BLaER1 (cell line): ENCODE data around the gene TTI1.

ENCODE experiments used
- H3K27ac ChIP-seq: shearing (Covaris generic); formaldehyde crosslinking; 2 replicates; pipeline ENCODE4 v1.8.1; 2022
- H3K27me3 ChIP-seq: shearing (Covaris generic); formaldehyde crosslinking; 2 replicates; pipeline ENCODE4 v1.8.1; 2022
- H3K36me3 ChIP-seq: shearing (Covaris generic); formaldehyde crosslinking; 2 replicates; pipeline ENCODE4 v1.8.1; 2022
- H3K4me1 ChIP-seq: shearing (Covaris generic); formaldehyde crosslinking; 2 replicates; pipeline ENCODE4 v1.8.1; 2022
- H3K4me2 ChIP-seq: shearing (Covaris generic); formaldehyde crosslinking; 2 replicates; pipeline ENCODE4 v1.8.1; 2022
- H3K4me3 ChIP-seq: shearing (Covaris generic); formaldehyde crosslinking; 2 replicates; pipeline ENCODE4 v1.8.1; 2022
- H3K9ac ChIP-seq: shearing (Covaris generic); formaldehyde crosslinking; 2 replicates; pipeline ENCODE4 v1.8.1; 2022
- H3K9me3 ChIP-seq: shearing (Covaris generic); formaldehyde crosslinking; 2 replicates; pipeline ENCODE4 v1.8.1; 2022
- H4K20me1 ChIP-seq: shearing (Covaris generic); formaldehyde crosslinking; 2 replicates; pipeline ENCODE4 v1.8.1; 2022
- Cebpa-rat ChIP-seq: shearing (Covaris generic); IDR thresholded peaks from 2 replicates; pipeline ENCODE4 v1.8.1; 2022

TTI1 gene

DNA sequence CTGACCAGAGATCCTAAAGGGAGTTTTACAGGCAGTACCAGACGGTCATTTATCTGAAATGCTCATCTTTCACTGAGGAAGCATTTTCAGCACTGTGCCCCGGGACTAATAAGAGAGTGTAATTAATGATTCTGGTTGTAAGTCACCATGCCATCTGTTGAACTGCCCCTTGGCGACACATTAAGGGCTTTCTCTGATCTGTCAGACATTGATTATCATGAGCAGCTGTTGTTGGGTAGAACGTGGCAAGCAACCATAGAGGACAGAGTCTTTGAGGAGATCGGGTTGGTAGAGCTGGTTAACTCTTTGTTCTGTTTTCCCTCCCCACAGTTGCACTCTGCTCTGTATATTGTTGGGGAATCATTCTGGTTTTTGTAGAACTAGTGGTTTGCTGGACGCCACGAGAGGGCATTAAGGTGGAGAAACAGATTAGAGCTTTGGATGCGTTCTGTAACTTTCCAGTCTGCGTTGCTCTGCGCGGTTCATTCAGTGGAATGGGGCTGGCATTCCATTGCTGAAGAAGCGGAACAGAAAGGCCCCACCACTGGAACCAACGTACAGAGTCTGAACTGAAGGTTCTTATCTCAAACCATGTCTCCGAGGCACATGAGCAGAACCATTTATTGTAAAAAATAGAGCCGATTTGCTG lies 34.6 kb upstream of the TTI1 start:
- no peak overlapping the region for H3K27ac ChIP-seq
- H3K4me1 ChIP-seq: peaks cover 7% of the 10 kb centered on the region
- peaks cover 14% of the 10 kb centered on the region for H3K9me3 ChIP-seq
- no peak for TF ChIP-seq Cebpa-rat
- H3K36me3 ChIP-seq: peaks cover 99% of the 10 kb centered on the region
- no peaks in the 10 kb centered on the region for H3K27me3 ChIP-seq
- no peak overlapping the region for H3K4me3 ChIP-seq
- H3K9ac ChIP-seq: no peak overlapping the region
- peaks cover 7% of the 10 kb centered on the region for H4K20me1 ChIP-seq
- no peak overlapping the region for H3K4me2 ChIP-seq

DNA sequence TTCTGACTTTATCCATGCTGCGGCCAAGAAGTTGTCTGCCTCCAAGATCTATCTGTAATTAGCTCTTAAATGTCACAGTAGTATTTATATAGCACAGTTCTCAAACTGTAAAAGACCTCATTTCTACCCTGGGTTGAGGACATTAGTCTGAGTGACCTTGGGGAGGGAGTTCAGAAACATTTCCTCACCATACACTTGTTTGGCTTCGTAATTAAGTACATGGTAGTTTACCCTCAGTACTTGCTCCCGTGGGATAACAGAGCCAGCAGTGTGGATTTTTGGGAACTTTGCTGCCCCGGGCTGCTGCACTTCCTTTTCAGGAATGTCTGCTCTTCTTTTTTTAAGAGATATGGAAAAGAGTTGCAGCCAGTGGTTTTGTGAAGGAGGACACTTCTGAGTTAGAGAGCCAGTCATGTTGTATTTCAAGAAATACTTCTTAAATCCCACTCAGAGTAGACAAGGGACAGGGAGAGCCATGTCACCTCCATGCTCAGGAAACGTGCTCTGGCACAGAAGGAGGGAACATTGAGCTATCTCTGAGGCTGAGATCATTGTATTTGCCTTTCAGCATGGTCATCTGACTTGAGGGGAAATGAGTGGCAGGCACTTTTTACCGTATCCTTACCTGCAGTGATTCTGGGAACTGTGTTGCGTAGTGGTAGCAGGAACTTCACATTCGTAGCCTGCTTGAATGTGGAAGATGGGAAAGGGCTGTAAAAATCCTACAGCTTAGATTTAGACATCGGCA lies 33.9 kb upstream of the TTI1 start:
- TF ChIP-seq Cebpa-rat: no peak
- Histone ChIP-seq H3K27ac (no peak overlapping the region), H3K9me3 (peaks cover 14% of the 10 kb centered on the region)

DNA sequence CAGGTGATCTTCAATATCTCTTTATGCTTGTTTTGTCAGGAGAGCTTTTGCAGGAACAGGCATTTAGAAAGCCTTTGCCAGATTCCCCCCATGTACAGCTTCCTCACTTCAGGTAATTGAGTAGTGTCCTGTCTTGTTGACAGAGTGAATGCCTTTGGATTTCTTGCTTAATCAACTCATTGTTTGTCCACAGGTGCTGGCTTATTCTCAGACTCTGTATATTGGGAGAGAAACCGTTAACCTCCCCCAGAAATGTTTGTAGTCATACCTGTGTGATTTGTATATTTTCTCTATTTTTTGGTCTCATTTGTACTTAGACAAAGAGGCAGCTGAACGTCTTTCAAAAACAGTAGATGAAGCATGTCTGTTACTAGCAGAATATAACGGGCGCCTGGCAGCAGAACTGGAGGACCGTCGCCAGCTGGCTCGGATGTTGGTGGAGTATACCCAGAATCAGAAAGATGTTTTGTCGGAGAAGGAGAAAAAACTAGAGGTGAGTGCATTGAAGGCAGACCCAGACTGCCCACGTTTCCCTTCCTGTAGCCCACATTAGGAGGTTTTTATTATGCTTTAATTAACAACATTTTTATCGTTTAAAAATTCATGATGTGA lies 32.6 kb upstream of the TTI1 start:
- Histone ChIP-seq H3K4me3 (no peak overlapping the region), H4K20me1 (no peaks in the 10 kb centered on the region; the same call in 1 of the 2 replicates), H3K9me3 (peaks cover 10% of the 10 kb centered on the region), H3K4me2 (no peak overlapping the region; the same call in 1 of the 2 replicates), H3K9ac (no peak overlapping the region), H3K27ac (no peak overlapping the region), H3K27me3 (no peaks in the 10 kb centered on the region), H3K36me3 (peaks cover 100% of the 10 kb centered on the region), H3K4me1 (peaks cover 7% of the 10 kb centered on the region)
- no peak for TF ChIP-seq Cebpa-rat

More for the DNA sequence above, 33.9 kb upstream of the TTI1 start:
- Histone ChIP-seq H3K4me3 (no peak overlapping the region), H3K9ac (no peak overlapping the region), H4K20me1 (peaks cover under 1% of the 10 kb centered on the region; the same call in 1 of the 2 replicates), H3K27me3 (no peaks in the 10 kb centered on the region), H3K36me3 (peaks cover 99% of the 10 kb centered on the region), H3K4me2 (no peak overlapping the region), H3K4me1 (peaks cover 7% of the 10 kb centered on the region)

DNA sequence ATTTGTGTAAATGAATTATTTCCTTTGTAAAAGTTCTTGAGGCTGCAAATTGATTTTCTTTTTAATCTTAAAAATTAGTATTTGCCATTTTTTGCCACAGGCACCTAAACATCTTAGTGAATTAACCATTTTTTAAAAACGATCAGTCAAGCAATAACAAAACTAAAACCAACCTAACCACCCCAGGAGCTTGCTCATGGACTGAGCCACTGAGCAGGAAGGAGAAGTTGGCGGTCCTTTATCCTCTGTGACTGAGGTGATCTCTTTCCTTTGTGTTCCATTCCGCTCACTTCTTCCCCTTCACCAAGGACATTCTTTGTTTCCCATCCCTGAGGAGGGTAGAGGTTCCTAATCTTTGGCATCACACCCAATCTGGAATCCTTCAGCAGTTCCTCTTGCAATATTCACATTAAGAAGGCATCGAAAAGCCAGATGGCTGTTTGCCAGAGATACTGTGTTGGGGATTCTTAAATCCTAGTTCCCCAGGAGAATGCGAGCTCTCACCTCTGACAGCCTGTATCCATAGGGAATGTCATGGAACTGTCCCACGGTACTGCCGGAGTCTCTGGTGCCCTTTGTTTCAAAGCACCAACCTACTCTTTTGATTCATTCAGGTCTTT lies 30.8 kb upstream of the TTI1 start:
- TF ChIP-seq Cebpa-rat: no peak
- H3K4me2 ChIP-seq: no peak overlapping the region
- no peaks in the 10 kb centered on the region for H4K20me1 ChIP-seq
- H3K36me3 ChIP-seq: peaks cover 100% of the 10 kb centered on the region
- H3K27me3 ChIP-seq: no peaks in the 10 kb centered on the region
- no peak overlapping the region for H3K27ac ChIP-seq
- peaks cover 7% of the 10 kb centered on the region for H3K4me1 ChIP-seq
- no peak overlapping the region for H3K9ac ChIP-seq
- H3K9me3 ChIP-seq: peaks cover 9% of the 10 kb centered on the region
- H3K4me3 ChIP-seq: no peak overlapping the region

DNA sequence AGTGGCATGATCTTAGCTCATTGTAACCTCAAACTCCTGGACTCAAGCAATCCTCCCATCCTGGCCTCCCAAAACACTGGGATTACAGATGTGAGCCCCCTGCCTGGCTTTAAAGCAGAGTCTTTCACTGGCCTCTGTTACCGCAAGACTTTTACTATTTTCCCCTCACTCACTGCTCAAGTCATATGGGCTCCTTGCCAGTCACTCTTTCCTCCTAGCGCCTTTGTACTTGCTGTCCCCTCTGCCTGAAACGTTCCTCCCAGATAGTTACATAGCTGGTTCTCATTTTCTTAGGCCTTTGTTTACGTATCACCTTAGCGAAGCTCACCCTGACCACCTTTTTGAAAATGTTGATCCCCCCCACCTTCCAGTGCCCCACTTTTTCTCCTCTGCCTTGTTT lies 29.6 kb upstream of the TTI1 start:
- Histone ChIP-seq H4K20me1 (peaks cover 6% of the 10 kb centered on the region), H3K4me3 (no peak overlapping the region), H3K27me3 (no peaks in the 10 kb centered on the region), H3K4me2 (no peak overlapping the region), H3K9me3 (peaks cover 9% of the 10 kb centered on the region), H3K36me3 (peaks cover 100% of the 10 kb centered on the region), H3K27ac (no peak overlapping the region), H3K4me1 (peaks cover 7% of the 10 kb centered on the region), H3K9ac (no peak overlapping the region)
- no peak for TF ChIP-seq Cebpa-rat

GRCh38 chr20:38061109-38061508 lies 27.9 kb upstream of the TTI1 start:
- no peak overlapping the region for H3K27ac ChIP-seq
- H4K20me1 ChIP-seq: peaks cover 24% of the 10 kb centered on the region
- no peak for TF ChIP-seq Cebpa-rat
- no peak overlapping the region for H3K4me3 ChIP-seq
- no peak overlapping the region for H3K9ac ChIP-seq
- H3K36me3 ChIP-seq: peaks cover 93% of the 10 kb centered on the region
- peaks cover 2% of the 10 kb centered on the region for H3K9me3 ChIP-seq
- H3K27me3 ChIP-seq: no peaks in the 10 kb centered on the region
- no peak overlapping the region for H3K4me2 ChIP-seq
- peaks cover 7% of the 10 kb centered on the region for H3K4me1 ChIP-seq

GRCh38 chr20:38060536-38060935 lies 27.3 kb upstream of the TTI1 start:
- Histone ChIP-seq H3K9ac (no peak overlapping the region), H3K4me2 (no peak overlapping the region), H3K9me3 (no peaks in the 10 kb centered on the region), H3K4me3 (no peak overlapping the region), H3K27ac (no peak overlapping the region), H3K4me1 (peaks cover 5% of the 10 kb centered on the region), H4K20me1 (peaks cover 30% of the 10 kb centered on the region), H3K36me3 (peaks cover 93% of the 10 kb centered on the region), H3K27me3 (no peaks in the 10 kb centered on the region)
- no peak for TF ChIP-seq Cebpa-rat

GRCh38 chr20:38059832-38060231 lies 26.6 kb upstream of the TTI1 start:
- Histone ChIP-seq H3K27ac (no peak overlapping the region), H4K20me1 (peaks cover 37% of the 10 kb centered on the region), H3K36me3 (peaks cover 90% of the 10 kb centered on the region), H3K9ac (no peak overlapping the region), H3K4me3 (no peak overlapping the region), H3K4me1 (no peaks in the 10 kb centered on the region), H3K9me3 (no peaks in the 10 kb centered on the region), H3K27me3 (no peaks in the 10 kb centered on the region), H3K4me2 (no peak overlapping the region)
- TF ChIP-seq Cebpa-rat: no peak

DNA sequence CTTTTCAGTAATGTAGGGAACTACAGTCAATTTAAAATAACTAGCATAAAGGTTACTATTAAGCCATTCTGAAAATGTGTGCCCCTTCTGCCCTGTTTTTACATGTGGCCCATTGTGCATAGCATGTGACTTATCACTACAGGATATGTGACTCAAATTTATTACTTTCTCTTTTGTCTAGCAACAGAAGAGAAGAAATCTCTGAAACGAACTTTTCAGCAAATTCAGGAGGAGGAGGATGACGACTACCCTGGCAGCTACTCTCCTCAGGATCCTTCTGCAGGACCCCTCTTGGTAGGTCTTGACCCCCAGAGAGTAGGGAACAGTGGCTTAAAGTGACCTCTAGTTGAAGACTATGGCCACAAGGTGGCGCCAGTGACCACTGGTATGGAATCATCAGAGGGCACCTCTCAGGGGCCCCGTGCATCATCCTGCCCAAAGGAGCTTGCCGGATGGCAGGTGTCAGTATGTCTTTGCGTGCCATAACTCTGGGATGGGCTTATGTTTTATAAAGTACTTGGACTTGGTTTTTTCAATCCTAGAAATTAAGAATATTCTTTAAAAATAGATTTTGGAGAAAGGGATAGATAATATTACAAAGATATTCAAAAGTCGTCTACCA lies 24.2 kb upstream of the TTI1 start:
- H3K9ac ChIP-seq: no peak overlapping the region
- no peak overlapping the region for H3K4me2 ChIP-seq
- TF ChIP-seq Cebpa-rat: no peak
- peaks cover 86% of the 10 kb centered on the region for H3K36me3 ChIP-seq
- no peaks in the 10 kb centered on the region for H3K4me1 ChIP-seq
- H4K20me1 ChIP-seq: peaks cover 60% of the 10 kb centered on the region
- H3K27me3 ChIP-seq: no peaks in the 10 kb centered on the region
- H3K27ac ChIP-seq: no peak overlapping the region
- H3K4me3 ChIP-seq: no peak overlapping the region
- no peaks in the 10 kb centered on the region for H3K9me3 ChIP-seq
